Gastroesophageal sphincter (tissue), 3 donors: Measurements from ENCODE around the gene KRTAP9-2.

Experiments
- CTCF ChIP-seq, 4 experiments: fragments of 200-600 bp in 2 of 4; fragments of 450-650 bp in 2 of 4; sonication (generic) in 1 of 4; IDR thresholded peaks; one replicate each; pipeline ENCODE4 v1.5.1; 2017 to 2019; ENCODE audit warnings: antibody characterized with exemption in 4 of 4, mild to moderate bottlenecking in 2 of 4, moderate library complexity in 2 of 4
- EP300 ChIP-seq: sonication (generic); formaldehyde crosslinking; IDR thresholded peaks from one replicate; pipeline ENCODE4 v1.6.1; 2017; ENCODE audit warnings: antibody characterized with exemption, mild to moderate bottlenecking
- POLR2A ChIP-seq, 2 donors: fragments of 450-650 bp; IDR thresholded peaks; one replicate each; pipeline ENCODE4 v1.6.1; 2017; ENCODE audit warnings: antibody characterized with exemption in 2 of 2, mild to moderate bottlenecking in 2 of 2, moderate library complexity in 1 of 2

GRCh38 chr17:41251261-41251660, 24.8 kb downstream of the KRTAP9-2 start:
- no peak for TF ChIP-seq CTCF (IDR thresholded peaks at IDR 0.05)
- no peak for TF ChIP-seq POLR2A (IDR thresholded peaks at IDR 0.05)
- TF ChIP-seq EP300: no peak
